ENCODE results near the gene HIGD2B. TPM values are rescaled to one million over a fixed set of nuclear protein-coding genes. Genes with fewer than 3 reads are reported as not detected.
"Not testable (repeated sequence)": the region's sequence is repeated elsewhere in the genome, so short reads cannot be mapped to it uniquely, and the experiment has no call there.

The HIGD2B gene
- not detected for total RNA-seq

- DNase-seq (ENCODE audit: low spot score): peak; percentile 63
- no peak for TF ChIP-seq CTCF (IDR thresholded peaks at IDR 0.05)
- peak; percentile 96 for ATAC-seq (ENCODE audit: low FRiP score)
Observed at GRCh38 chr15:72685925-72686794, at the start of gene HIGD2B, which contains the start of gene BBS4. HIGD2B (minus strand) TSS chr15:72686182; CDS start chr15:72676374, 9,808 bp downstream. BBS4 (plus strand) TSS chr15:72686207; CDS start chr15:72686228, 21 bp downstream.

GRCh38 chr15:72735111-72735510, 49.1 kb upstream of the HIGD2B start:
- DNase-seq (ENCODE audit: low spot score) (no peak), ATAC-seq (ENCODE audit: low FRiP score) (no peak)
- TF ChIP-seq CTCF (IDR thresholded peaks at IDR 0.05): no peak

- no peak for TF ChIP-seq CTCF (IDR thresholded peaks at IDR 0.05)
- DNase-seq (ENCODE audit: low spot score): no peak
- no peak for ATAC-seq (ENCODE audit: low FRiP score)
Observed at GRCh38 chr15:72733941-72734738, 48.2 kb upstream of the HIGD2B start.

GRCh38 chr15:72732516-72732915, 46.5 kb upstream of the HIGD2B start:
- no peak for TF ChIP-seq CTCF (IDR thresholded peaks at IDR 0.05)
- DNase-seq (ENCODE audit: low spot score) (no peak), ATAC-seq (ENCODE audit: low FRiP score) (no peak)

- DNase-seq (ENCODE audit: low spot score) (no peak), ATAC-seq (ENCODE audit: low FRiP score) (no peak)
- TF ChIP-seq CTCF (IDR thresholded peaks at IDR 0.05): no peak
Observed at GRCh38 chr15:72732086-72732485, 46.1 kb upstream of the HIGD2B start.

GRCh38 chr15:72728821-72729220, 42.8 kb upstream of the HIGD2B start:
- ATAC-seq (ENCODE audit: low FRiP score): no peak
- no peak for TF ChIP-seq CTCF (IDR thresholded peaks at IDR 0.05)
- no peak for DNase-seq (ENCODE audit: low spot score)

- DNase-seq (ENCODE audit: low spot score); ATAC-seq (ENCODE audit: low FRiP score): not testable (repeated sequence)
Observed at GRCh38 chr15:72728249-72728648, 42.3 kb upstream of the HIGD2B start.
